HEK293 (cell line): ENCODE results near the gene USP24.

ENCODE experiments used
- AEBP2 ChIP-seq: fragments of 450-650 bp; formaldehyde crosslinking; IDR thresholded peaks from 2 replicates; pipeline ENCODE4 v1.5.1; 2016; ENCODE audit warnings: missing biosample characterization, missing genetic modification characterization, borderline replicate concordance
- ATF2 ChIP-seq: fragments of 450-650 bp; formaldehyde crosslinking; IDR thresholded peaks from 2 replicates; pipeline ENCODE4 v1.5.1; 2016; ENCODE audit warnings: missing biosample characterization, missing genetic modification characterization, low read depth
- GLIS1 ChIP-seq: fragments of 450-650 bp; formaldehyde crosslinking; IDR thresholded peaks from 2 replicates; pipeline ENCODE4 v1.5.1; 2016; ENCODE audit warnings: missing biosample characterization, missing genetic modification characterization
- YY2 ChIP-seq: fragments of 450-650 bp; formaldehyde crosslinking; IDR thresholded peaks from 2 replicates; pipeline ENCODE4 v1.5.1; 2016; ENCODE audit warnings: missing biosample characterization, missing genetic modification characterization
- ZBTB21 ChIP-seq: fragments of 450-650 bp; formaldehyde crosslinking; IDR thresholded peaks from 2 replicates; pipeline ENCODE4 v1.5.1; 2017; ENCODE audit warnings: missing biosample characterization, missing genetic modification characterization
- ZBTB6 ChIP-seq: fragments of 450-650 bp; formaldehyde crosslinking; IDR thresholded peaks from 2 replicates; pipeline ENCODE4 v1.5.1; 2017; ENCODE audit warnings: missing biosample characterization, missing genetic modification characterization
- ZBTB8A ChIP-seq: fragments of 450-650 bp; formaldehyde crosslinking; IDR thresholded peaks from 2 replicates; pipeline ENCODE4 v1.5.1; 2016; ENCODE audit warnings: missing biosample characterization, missing genetic modification characterization
- ZNF112 ChIP-seq: fragments of 450-650 bp; formaldehyde crosslinking; IDR thresholded peaks from 2 replicates; pipeline ENCODE4 v1.5.0; 2017; ENCODE audit warnings: missing biosample characterization, missing genetic modification characterization
- ZNF155 ChIP-seq: fragments of 450-650 bp; formaldehyde crosslinking; IDR thresholded peaks from 2 replicates; pipeline ENCODE4 v1.5.1; 2016; ENCODE audit warnings: missing biosample characterization, missing genetic modification characterization
- ZNF239 ChIP-seq: fragments of 450-650 bp; formaldehyde crosslinking; IDR thresholded peaks from 2 replicates; pipeline ENCODE4 v1.5.1; 2016; ENCODE audit warnings: missing biosample characterization, missing genetic modification characterization
- ZNF292 ChIP-seq: fragments of 450-650 bp; formaldehyde crosslinking; IDR thresholded peaks from 2 replicates; pipeline ENCODE4 v1.5.1; 2016; ENCODE audit warnings: low read depth, missing biosample characterization, missing genetic modification characterization, borderline replicate concordance
- ZNF530 ChIP-seq: fragments of 450-650 bp; formaldehyde crosslinking; IDR thresholded peaks from 2 replicates; pipeline ENCODE4 v1.5.1; 2016; ENCODE audit warnings: low read depth, missing biosample characterization, missing genetic modification characterization
- ZNF558 ChIP-seq: fragments of 450-650 bp; formaldehyde crosslinking; IDR thresholded peaks from 2 replicates; pipeline ENCODE4 v1.5.1; 2016; ENCODE audit warnings: missing biosample characterization, missing genetic modification characterization
- ZNF610 ChIP-seq: fragments of 450-650 bp; formaldehyde crosslinking; IDR thresholded peaks from 2 replicates; pipeline ENCODE4 v1.5.1; 2016; ENCODE audit warnings: missing biosample characterization, missing genetic modification characterization, borderline replicate concordance
- ZNF654 ChIP-seq: fragments of 450-650 bp; formaldehyde crosslinking; IDR thresholded peaks from 2 replicates; pipeline ENCODE4 v1.5.1; 2016; ENCODE audit warnings: low read depth, missing biosample characterization, missing genetic modification characterization
- ZNF843 ChIP-seq: fragments of 450-650 bp; formaldehyde crosslinking; IDR thresholded peaks from 2 replicates; pipeline ENCODE4 v1.5.1; 2016; ENCODE audit warnings: missing biosample characterization, missing genetic modification characterization
- ZSCAN18 ChIP-seq: fragments of 450-650 bp; formaldehyde crosslinking; IDR thresholded peaks from 2 replicates; pipeline ENCODE4 v1.5.1; 2016; ENCODE audit warnings: missing biosample characterization, missing genetic modification characterization
- TF ChIP-seq, protein P1 (sequence below): fragments of 450-650 bp; formaldehyde crosslinking; IDR thresholded peaks from 2 replicates; pipeline ENCODE4 v1.5.1; 2017; ENCODE audit warnings: missing biosample characterization, missing genetic modification characterization
- TF ChIP-seq, protein P2 (sequence below): fragments of 450-650 bp; formaldehyde crosslinking; IDR thresholded peaks from 2 replicates; pipeline ENCODE4 v1.5.1; 2016; ENCODE audit warnings: missing biosample characterization, missing genetic modification characterization
- TF ChIP-seq, protein P3 (sequence below): fragments of 450-650 bp; formaldehyde crosslinking; IDR thresholded peaks from 2 replicates; pipeline ENCODE4 v1.5.1; 2016; ENCODE audit warnings: missing biosample characterization, missing genetic modification characterization
- TF ChIP-seq, protein P4 (sequence below): fragments of 450-650 bp; formaldehyde crosslinking; IDR thresholded peaks from 2 replicates; pipeline ENCODE4 v1.5.1; 2016; ENCODE audit warnings: missing biosample characterization, missing genetic modification characterization
- TF ChIP-seq, protein P5 (sequence below): fragments of 450-650 bp; formaldehyde crosslinking; IDR thresholded peaks from 2 replicates; pipeline ENCODE4 v1.5.1; 2016; ENCODE audit warnings: missing biosample characterization, missing genetic modification characterization

USP24 gene

GRCh38 chr1:55215194-55216021, at the start of gene USP24 (continued):
- TF ChIP-seq YY2 (tag by site-specific recombination) (no peak), GLIS1 (0 out of 2 replicates have a peak, but pooled peaks have one; percentile 18), ATF2 (no peak), ZBTB8A (tag by site-specific recombination) (no peak; the same call in 1 of the 2 replicates), ZNF843 (tag by site-specific recombination) (0 out of 2 replicates have a peak, but pooled peaks have one; percentile 28), ZNF112 (no peak), ZNF155 (no peak), ZNF239 (tag by site-specific recombination) (no peak), AEBP2 (tag by site-specific recombination) (no peak), ZBTB21 (tag by site-specific recombination) (no peak), ZNF654 (tag by site-specific recombination) (no peak), ZNF530 (tag by site-specific recombination) (no peak), ZNF292 (tag by site-specific recombination) (no peak), ZNF558 (no peak), ZBTB6 (tag by site-specific recombination) (0 out of 2 replicates have a peak, but pooled peaks have one; percentile 16), ZNF610 (tag by site-specific recombination) (no peak), ZSCAN18 (tag by site-specific recombination) (no peak)
- TF ChIP-seq, protein P1, sequence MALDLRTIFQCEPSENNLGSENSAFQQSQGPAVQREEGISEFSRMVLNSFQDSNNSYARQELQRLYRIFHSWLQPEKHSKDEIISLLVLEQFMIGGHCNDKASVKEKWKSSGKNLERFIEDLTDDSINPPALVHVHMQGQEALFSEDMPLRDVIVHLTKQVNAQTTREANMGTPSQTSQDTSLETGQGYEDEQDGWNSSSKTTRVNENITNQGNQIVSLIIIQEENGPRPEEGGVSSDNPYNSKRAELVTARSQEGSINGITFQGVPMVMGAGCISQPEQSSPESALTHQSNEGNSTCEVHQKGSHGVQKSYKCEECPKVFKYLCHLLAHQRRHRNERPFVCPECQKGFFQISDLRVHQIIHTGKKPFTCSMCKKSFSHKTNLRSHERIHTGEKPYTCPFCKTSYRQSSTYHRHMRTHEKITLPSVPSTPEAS: no peak
- TF ChIP-seq, protein P2, sequence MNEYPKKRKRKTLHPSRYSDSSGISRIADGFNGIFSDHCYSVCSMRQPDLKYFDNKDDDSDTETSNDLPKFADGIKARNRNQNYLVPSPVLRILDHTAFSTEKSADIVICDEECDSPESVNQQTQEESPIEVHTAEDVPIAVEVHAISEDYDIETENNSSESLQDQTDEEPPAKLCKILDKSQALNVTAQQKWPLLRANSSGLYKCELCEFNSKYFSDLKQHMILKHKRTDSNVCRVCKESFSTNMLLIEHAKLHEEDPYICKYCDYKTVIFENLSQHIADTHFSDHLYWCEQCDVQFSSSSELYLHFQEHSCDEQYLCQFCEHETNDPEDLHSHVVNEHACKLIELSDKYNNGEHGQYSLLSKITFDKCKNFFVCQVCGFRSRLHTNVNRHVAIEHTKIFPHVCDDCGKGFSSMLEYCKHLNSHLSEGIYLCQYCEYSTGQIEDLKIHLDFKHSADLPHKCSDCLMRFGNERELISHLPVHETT (tag by site-specific recombination): no peak
- TF ChIP-seq, protein P3, sequence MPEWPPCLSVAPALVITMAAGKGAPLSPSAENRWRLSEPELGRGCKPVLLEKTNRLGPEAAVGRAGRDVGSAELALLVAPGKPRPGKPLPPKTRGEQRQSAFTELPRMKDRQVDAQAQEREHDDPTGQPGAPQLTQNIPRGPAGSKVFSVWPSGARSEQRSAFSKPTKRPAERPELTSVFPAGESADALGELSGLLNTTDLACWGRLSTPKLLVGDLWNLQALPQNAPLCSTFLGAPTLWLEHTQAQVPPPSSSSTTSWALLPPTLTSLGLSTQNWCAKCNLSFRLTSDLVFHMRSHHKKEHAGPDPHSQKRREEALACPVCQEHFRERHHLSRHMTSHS (tag by site-specific recombination): no peak
- TF ChIP-seq, protein P4, sequence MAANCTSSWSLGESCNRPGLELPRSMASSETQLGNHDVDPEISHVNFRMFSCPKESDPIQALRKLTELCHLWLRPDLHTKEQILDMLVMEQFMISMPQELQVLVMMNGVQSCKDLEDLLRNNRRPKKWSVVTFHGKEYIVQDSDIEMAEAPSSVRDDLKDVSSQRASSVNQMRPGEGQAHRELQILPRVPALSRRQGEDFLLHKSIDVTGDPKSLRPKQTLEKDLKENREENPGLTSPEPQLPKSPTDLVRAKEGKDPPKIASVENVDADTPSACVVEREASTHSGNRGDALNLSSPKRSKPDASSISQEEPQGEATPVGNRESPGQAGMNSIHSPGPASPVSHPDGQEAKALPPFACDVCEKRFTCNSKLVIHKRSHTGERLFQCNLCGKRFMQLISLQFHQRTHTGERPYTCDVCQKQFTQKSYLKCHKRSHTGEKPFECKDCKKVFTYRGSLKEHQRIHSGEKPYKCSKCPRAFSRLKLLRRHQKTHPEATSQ (tag by site-specific recombination): peak; percentile 34; the same call in 1 of the 2 replicates
- TF ChIP-seq, protein P5, sequence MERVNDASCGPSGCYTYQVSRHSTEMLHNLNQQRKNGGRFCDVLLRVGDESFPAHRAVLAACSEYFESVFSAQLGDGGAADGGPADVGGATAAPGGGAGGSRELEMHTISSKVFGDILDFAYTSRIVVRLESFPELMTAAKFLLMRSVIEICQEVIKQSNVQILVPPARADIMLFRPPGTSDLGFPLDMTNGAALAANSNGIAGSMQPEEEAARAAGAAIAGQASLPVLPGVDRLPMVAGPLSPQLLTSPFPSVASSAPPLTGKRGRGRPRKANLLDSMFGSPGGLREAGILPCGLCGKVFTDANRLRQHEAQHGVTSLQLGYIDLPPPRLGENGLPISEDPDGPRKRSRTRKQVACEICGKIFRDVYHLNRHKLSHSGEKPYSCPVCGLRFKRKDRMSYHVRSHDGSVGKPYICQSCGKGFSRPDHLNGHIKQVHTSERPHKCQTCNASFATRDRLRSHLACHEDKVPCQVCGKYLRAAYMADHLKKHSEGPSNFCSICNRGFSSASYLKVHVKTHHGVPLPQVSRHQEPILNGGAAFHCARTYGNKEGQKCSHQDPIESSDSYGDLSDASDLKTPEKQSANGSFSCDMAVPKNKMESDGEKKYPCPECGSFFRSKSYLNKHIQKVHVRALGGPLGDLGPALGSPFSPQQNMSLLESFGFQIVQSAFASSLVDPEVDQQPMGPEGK (tag by site-specific recombination): peak; percentile 84
